HCEC 1CT (cell line): ENCODE results near the gene LZTFL1.

ENCODE experiments used
- DNase-seq: peaks from one replicate; pipeline ENCODE4 v3.0.0-alpha.2; 2017

LZTFL1 gene

GRCh38 chr3:45807133-45807532, 34.8 kb downstream of the LZTFL1 start:
- DNase-seq: no peak

GRCh38 chr3:45806072-45806471, 35.8 kb downstream of the LZTFL1 start:
- DNase-seq: no peak

GRCh38 chr3:45803252-45803935, 38.5 kb downstream of the LZTFL1 start:
- DNase-seq: no peak

GRCh38 chr3:45802146-45802545, 39.8 kb downstream of the LZTFL1 start:
- no peak for DNase-seq

GRCh38 chr3:45800611-45801010, 41.3 kb downstream of the LZTFL1 start:
- DNase-seq: no peak

GRCh38 chr3:45799586-45799985, 42.3 kb downstream of the LZTFL1 start:
- DNase-seq: no peak

GRCh38 chr3:45798034-45798433, 43.9 kb downstream of the LZTFL1 start:
- no peak for DNase-seq

GRCh38 chr3:45796902-45797637, 44.8 kb downstream of the LZTFL1 start:
- DNase-seq: no peak

- DNase-seq: no peak
Observed at GRCh38 chr3:45795882-45796765, 45.8 kb downstream of the LZTFL1 start, which contains the start of gene SLC6A20. TSS of gene SLC6A20 (minus strand) at chr3:45796536. CDS start at chr3:45796419, 117 bp downstream.

- DNase-seq: no peak
Observed at GRCh38 chr3:45795509-45795881, 46.4 kb downstream of the LZTFL1 start.

- no peak for DNase-seq
Observed at GRCh38 chr3:45794660-45795059, 47.3 kb downstream of the LZTFL1 start.

GRCh38 chr3:45794177-45794560, 47.8 kb downstream of the LZTFL1 start:
- no peak for DNase-seq

GRCh38 chr3:45793482-45794176, 48.3 kb downstream of the LZTFL1 start:
- no peak for DNase-seq

GRCh38 chr3:45792516-45793172, 49.3 kb downstream of the LZTFL1 start:
- DNase-seq: no peak

GRCh38 chr3:45792036-45792435, 49.9 kb downstream of the LZTFL1 start:
- no peak for DNase-seq

GRCh38 chr3:45790596-45790995, 51.3 kb downstream of the LZTFL1 start:
- no peak for DNase-seq

GRCh38 chr3:45789235-45789812, 52.6 kb downstream of the LZTFL1 start:
- no peak for DNase-seq

GRCh38 chr3:45787551-45787950, 54.4 kb downstream of the LZTFL1 start:
- no peak for DNase-seq

- DNase-seq: no peak
Observed at GRCh38 chr3:45786801-45787495, 55.0 kb downstream of the LZTFL1 start.

GRCh38 chr3:45785605-45786150, 56.2 kb downstream of the LZTFL1 start:
- DNase-seq: no peak

GRCh38 chr3:45783667-45784066, 58.3 kb downstream of the LZTFL1 start:
- no peak for DNase-seq
